Ishikawa (cell line): ENCODE data around the gene CLEC7A.

Experiments
- CEBPB ChIP-seq: IDR thresholded peaks from 2 replicates; pipeline ENCODE4 v1.6.1; 2012
- CREB1 ChIP-seq: IDR thresholded peaks from 2 replicates; pipeline ENCODE4 v1.6.1; 2012; ENCODE audit warnings: low read depth
- EGR1 ChIP-seq: IDR thresholded peaks from 2 replicates; pipeline ENCODE4 v1.6.1; 2012
- EP300 ChIP-seq: IDR thresholded peaks from 2 replicates; pipeline ENCODE4 v1.6.1; 2012; ENCODE audit warnings: borderline replicate concordance
- FOXM1 ChIP-seq: IDR thresholded peaks from 2 replicates; pipeline ENCODE4 v1.6.1; 2012; ENCODE audit warnings: low read depth, borderline replicate concordance
- NFIC ChIP-seq: IDR thresholded peaks from 2 replicates; pipeline ENCODE4 v1.6.1; 2012
- RAD21 ChIP-seq: IDR thresholded peaks from 2 replicates; pipeline ENCODE4 v1.6.1; 2012; ENCODE audit warnings: low read depth
- REST ChIP-seq: IDR thresholded peaks from 2 replicates; pipeline ENCODE4 v1.6.1; 2012; ENCODE audit warnings: low read depth, mild to moderate bottlenecking
- TAF1 ChIP-seq: IDR thresholded peaks from 2 replicates; pipeline ENCODE4 v1.6.1; 2012; ENCODE audit warnings: low read depth, mild to moderate bottlenecking
- TCF12 ChIP-seq: IDR thresholded peaks from 2 replicates; pipeline ENCODE4 v1.6.1; 2012; ENCODE audit warnings: low read depth
- TEAD4 ChIP-seq: IDR thresholded peaks from 2 replicates; pipeline ENCODE4 v1.6.1; 2012
- YY1 ChIP-seq: IDR thresholded peaks from 2 replicates; pipeline ENCODE4 v1.6.1; 2012; ENCODE audit warnings: low read depth
- ZBTB7A ChIP-seq: IDR thresholded peaks from 2 replicates; pipeline ENCODE4 v1.6.1; 2012; ENCODE audit warnings: low read depth
- TF ChIP-seq, protein P1 (sequence below): IDR thresholded peaks from 2 replicates; pipeline ENCODE4 v1.6.1; 2012
- TF ChIP-seq, protein P2 (sequence below): IDR thresholded peaks from 2 replicates; pipeline ENCODE4 v1.6.1; 2012

Gene CLEC7A

GRCh38 chr12:10101648-10102220 lies 28.3 kb downstream of the CLEC7A start:
- TF ChIP-seq REST: no peak
- TF ChIP-seq, protein P1, sequence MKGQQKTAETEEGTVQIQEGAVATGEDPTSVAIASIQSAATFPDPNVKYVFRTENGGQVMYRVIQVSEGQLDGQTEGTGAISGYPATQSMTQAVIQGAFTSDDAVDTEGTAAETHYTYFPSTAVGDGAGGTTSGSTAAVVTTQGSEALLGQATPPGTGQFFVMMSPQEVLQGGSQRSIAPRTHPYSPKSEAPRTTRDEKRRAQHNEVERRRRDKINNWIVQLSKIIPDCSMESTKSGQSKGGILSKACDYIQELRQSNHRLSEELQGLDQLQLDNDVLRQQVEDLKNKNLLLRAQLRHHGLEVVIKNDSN: no peak
- TF ChIP-seq CEBPB: no peak
- no peak for TF ChIP-seq RAD21
- no peak for TF ChIP-seq EGR1
- TF ChIP-seq TAF1: no peak
- TF ChIP-seq CREB1: no peak
- TF ChIP-seq TEAD4: no peak
- TF ChIP-seq, protein P2, sequence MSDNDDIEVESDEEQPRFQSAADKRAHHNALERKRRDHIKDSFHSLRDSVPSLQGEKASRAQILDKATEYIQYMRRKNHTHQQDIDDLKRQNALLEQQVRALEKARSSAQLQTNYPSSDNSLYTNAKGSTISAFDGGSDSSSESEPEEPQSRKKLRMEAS: no peak
- TF ChIP-seq FOXM1: no peak
- TF ChIP-seq TCF12: no peak
- no peak for TF ChIP-seq NFIC
- TF ChIP-seq EP300: no peak

DNA sequence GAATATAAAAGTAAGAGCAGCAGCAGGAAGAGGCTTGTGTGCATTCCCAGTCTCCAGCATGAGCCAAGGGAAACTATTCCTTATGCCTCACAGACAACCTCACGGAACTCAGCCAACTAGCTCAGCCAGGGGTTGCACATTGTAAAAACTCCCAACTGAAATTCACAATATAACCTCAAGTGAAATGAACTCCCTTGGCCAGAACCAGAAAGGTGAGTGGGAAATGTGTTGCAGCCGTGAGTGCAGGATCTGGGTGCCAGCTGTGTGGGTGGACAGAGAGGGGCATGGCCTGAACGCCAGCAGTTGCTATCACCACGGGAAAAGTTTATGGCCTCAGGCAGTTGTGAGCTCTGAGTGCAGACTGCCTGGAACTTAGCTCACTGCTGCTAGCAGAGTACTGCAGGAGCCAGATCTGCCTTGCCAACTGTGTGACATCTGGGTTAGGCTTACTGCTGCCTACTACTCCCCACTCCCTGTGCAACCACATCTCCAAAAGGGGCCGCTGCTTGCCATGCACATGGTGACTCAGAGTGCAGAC lies 28.9 kb downstream of the CLEC7A start:
- TF ChIP-seq TAF1: no peak
- no peak for TF ChIP-seq FOXM1
- no peak for TF ChIP-seq RAD21
- no peak for TF ChIP-seq YY1
- TF ChIP-seq TEAD4: no peak
- no peak for TF ChIP-seq EP300
- TF ChIP-seq CEBPB: no peak
- TF ChIP-seq, protein P1: no peak
- TF ChIP-seq ZBTB7A: no peak
- no peak for TF ChIP-seq TCF12
- no peak for TF ChIP-seq NFIC
- no peak for TF ChIP-seq CREB1
- no peak for TF ChIP-seq REST
- TF ChIP-seq EGR1: no peak

- TF ChIP-seq ZBTB7A: no peak
- no peak for TF ChIP-seq CREB1
- TF ChIP-seq YY1: no peak
- TF ChIP-seq TCF12: no peak
- no peak for TF ChIP-seq FOXM1
- no peak for TF ChIP-seq CEBPB
- TF ChIP-seq NFIC: no peak
- TF ChIP-seq EP300: no peak
- TF ChIP-seq TAF1: no peak
- no peak for TF ChIP-seq REST
- TF ChIP-seq EGR1: no peak
- TF ChIP-seq, protein P1: no peak
These were observed 31.2 kb downstream of the CLEC7A start, which contains the start of gene CLEC1A for GRCh38 chr12:10098791-10099190. CLEC1A (minus strand) TSS chr12:10098985; CDS start chr12:10098922, 63 bp downstream.

DNA sequence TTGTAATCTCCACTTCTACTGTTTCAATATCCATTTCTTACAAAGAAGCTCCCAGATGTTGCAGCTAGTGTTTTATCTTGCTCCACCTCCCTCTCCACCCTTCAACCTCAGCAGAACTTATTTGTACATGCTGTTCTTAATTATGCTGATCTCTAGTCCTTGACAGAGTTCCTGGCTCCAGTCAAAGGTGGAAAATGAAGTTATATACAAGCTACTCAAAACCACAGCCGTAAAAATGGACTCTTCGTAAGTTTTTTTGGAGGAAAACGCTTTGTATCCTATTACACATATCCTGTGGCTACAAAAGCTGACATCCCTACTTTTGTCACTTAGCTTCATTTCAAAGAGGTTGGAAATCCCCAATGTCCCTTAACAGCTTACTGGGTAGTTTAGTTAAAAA lies 32.5 kb downstream of the CLEC7A start:
- TF ChIP-seq EP300 (no peak), REST (no peak), CREB1 (no peak), TCF12 (no peak), ZBTB7A (no peak), EGR1 (no peak), TAF1 (no peak), NFIC (no peak), YY1 (no peak), RAD21 (no peak), CEBPB (no peak), TEAD4 (no peak), FOXM1 (no peak)
- TF ChIP-seq, protein P1: no peak
- TF ChIP-seq, protein P2: no peak
